Measurements from ENCODE around the gene PPP4R2.
"Not testable (repeated sequence)": the region's sequence is repeated elsewhere in the genome, so short reads cannot be mapped to it uniquely, and the experiment has no call there.

Gene PPP4R2

GRCh38 chr3:72977060-72977808 is 19.4 kb upstream of the PPP4R2 start:
- no peak for DNase-seq

GRCh38 chr3:72982609-72983366 is 13.8 kb upstream of the PPP4R2 start:
- no peak for DNase-seq

- DNase-seq, result no peak
Observed at GRCh38 chr3:72985576-72985975, 11.0 kb upstream of the PPP4R2 start.

- no peak for DNase-seq
Observed at GRCh38 chr3:72990701-72991395, 5.8 kb upstream of the PPP4R2 start.

- DNase-seq, result no peak
Observed at GRCh38 chr3:72991522-72991921, 5.1 kb upstream of the PPP4R2 start.

GRCh38 chr3:72993391-72993790 is 3.2 kb upstream of the PPP4R2 start:
- no peak for DNase-seq

- no peak for DNase-seq
Observed at GRCh38 chr3:72995337-72995736, 1.3 kb upstream of the PPP4R2 start.

- no peak for DNase-seq
Observed at GRCh38 chr3:72996121-72996472, 514 bp upstream of the PPP4R2 start.

- no peak for DNase-seq
Observed at GRCh38 chr3:72997421-72997961, 880 bp downstream of the PPP4R2 start.

GRCh38 chr3:72998466-72998865 is 1.9 kb downstream of the PPP4R2 start:
- DNase-seq, result no peak

- DNase-seq, result no peak
Observed at GRCh38 chr3:72999951-73000350, 3.3 kb downstream of the PPP4R2 start.

GRCh38 chr3:73003050-73003449 is 6.4 kb downstream of the PPP4R2 start:
- not testable (repeated sequence) for DNase-seq

GRCh38 chr3:73004316-73004715 is 7.7 kb downstream of the PPP4R2 start:
- DNase-seq, result no peak

- no peak for DNase-seq
Observed at GRCh38 chr3:73007992-73008712, 11.5 kb downstream of the PPP4R2 start.

GRCh38 chr3:73009008-73009407 is 12.4 kb downstream of the PPP4R2 start:
- DNase-seq, result no peak

GRCh38 chr3:73009750-73010149 is 13.1 kb downstream of the PPP4R2 start:
- no peak for DNase-seq

GRCh38 chr3:73010158-73010557 is 13.5 kb downstream of the PPP4R2 start:
- DNase-seq, result no peak

- DNase-seq, result no peak
Observed at GRCh38 chr3:73018298-73018697, 21.7 kb downstream of the PPP4R2 start.

- DNase-seq, result no peak
Observed at GRCh38 chr3:73018790-73019441, 22.3 kb downstream of the PPP4R2 start.

- no peak for DNase-seq
Observed at GRCh38 chr3:73021301-73021835, 24.8 kb downstream of the PPP4R2 start.

- no peak for DNase-seq
Observed at GRCh38 chr3:73024836-73025235, 28.2 kb downstream of the PPP4R2 start.

Data from activated gamma-delta T cell (primary cell).